ENCODE results near the gene SETD1A.
"Not testable (repeated sequence)": the region's sequence is repeated elsewhere in the genome, so short reads cannot be mapped to it uniquely, and the experiment has no call there.

SETD1A gene

DNA sequence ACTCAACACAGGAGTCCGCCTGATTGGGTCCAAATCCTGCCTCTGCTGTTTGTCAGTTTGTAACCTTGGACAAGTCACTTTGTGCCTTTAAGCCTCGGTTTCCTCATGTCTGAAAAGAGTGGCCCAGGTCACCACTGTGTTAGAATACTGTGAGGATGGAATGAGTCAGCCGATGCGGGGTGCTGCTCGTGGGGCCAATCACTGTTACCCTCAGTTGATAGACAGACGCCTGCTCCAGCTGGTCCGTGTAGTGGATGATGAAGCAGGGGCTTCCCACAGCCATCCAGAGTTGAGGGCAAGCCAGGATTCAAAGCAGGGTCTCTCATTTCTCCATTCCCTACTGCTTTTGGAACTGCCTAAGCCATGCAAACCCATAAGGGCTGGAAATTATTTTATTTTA lies 28.4 kb upstream of the SETD1A start:
- no peak for DNase-seq (ENCODE audit: low spot score)

DNA sequence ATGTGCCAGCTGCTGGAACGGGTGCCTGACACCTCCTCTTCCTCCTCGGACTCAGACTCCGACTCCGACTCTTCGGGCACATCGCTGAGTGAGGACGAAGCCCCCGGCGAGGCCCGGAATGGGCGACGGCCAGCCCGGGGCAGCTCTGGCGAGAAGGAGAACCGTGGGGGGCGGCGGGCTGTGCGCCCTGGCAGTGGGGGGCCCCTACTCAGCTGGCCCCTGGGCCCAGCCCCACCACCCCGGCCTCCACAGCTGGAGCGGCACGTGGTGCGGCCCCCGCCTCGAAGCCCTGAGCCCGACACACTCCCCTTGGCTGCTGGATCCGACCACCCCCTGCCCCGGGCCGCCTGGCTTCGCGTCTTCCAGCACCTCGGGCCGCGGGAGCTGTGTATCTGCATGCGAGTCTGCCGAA lies 27.4 kb upstream of the SETD1A start:
- no peak for DNase-seq (ENCODE audit: low spot score)

DNA sequence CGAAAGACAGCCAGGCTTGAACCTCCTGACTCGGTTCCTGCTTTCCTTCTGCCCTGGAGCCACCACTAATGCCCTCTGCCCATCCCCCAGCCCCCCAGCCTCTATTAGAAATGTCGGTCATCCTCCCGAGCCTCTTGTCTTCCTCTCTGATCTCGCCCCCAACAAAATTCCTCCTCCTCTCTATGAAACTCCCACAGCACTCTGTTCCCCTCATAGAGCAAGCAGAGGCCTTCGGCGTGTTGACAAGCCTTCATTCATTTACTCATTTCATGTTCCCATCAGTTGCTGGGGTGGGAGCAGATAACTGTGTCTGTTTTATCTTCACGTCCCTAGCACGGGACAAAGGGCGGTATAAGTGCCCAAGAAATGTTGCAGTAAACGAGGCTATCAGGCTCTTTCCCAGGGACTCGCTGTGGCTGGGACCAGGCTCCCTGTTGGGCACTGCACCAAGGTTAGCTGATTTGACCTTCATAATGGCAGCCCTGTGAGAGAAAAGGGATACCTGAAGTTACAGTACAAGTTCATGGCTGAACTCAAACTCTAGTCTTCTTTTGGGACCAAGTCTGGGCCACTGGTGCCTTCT lies 26.4 kb upstream of the SETD1A start:
- DNase-seq (ENCODE audit: low spot score) = no peak

DNA sequence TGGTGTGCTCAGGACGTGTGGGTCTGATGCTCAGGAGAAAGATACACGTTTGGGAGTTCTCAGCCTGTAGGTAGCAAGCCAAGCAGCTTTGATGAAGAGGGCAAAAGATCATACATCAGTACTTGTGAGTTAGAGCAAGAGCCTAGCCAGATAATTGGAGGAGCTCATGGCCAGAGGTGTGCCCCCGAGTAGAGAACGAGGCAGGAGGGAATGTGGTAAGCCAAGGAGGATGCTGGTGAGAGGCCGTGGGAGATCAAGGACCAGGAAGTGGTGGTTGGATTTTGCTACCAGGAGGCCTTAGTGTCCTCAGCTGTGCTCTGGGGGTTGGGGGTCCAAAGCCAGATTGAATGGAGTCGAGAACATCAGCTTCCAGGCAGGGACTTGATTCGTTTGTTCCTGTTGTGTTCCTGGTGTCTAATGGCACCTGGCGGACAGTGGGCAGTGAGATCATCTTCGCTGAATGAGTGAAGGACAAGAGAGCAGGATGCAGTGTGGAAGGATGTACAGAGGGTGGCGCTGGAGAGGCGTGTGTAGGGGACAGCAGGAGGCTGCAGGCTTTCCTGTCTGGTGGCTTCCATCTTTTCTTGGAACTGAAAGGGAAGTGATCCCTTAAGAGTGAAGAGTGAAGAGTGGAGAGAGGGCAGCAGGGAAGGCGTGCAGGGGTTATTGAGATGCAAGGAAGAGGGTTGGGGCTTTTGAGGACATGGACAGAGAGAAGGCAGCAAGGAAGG lies 22.6 kb upstream of the SETD1A start:
- DNase-seq (ENCODE audit: low spot score) = peak; percentile 76

DNA sequence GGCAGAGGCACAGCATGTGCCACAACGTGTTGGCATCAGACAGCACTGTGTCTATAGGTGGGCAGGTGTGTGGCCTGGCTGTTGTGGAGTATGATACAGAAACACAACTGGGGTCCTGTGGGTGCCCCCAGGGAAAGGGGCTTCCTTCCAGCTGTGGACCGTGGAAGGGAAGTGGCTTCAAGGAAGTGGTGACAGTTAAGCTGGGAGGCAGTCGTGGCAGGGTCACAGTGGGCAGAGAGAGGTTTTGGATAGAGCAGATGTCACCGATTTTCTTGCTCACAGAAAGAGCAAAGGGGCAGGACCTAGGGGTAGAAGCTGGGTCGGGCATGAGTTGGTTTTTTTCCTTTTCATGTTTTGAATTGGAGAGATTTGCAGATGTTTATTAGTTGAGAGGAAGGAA lies 19.9 kb upstream of the SETD1A start:
- DNase-seq (ENCODE audit: low spot score) = no peak

DNA sequence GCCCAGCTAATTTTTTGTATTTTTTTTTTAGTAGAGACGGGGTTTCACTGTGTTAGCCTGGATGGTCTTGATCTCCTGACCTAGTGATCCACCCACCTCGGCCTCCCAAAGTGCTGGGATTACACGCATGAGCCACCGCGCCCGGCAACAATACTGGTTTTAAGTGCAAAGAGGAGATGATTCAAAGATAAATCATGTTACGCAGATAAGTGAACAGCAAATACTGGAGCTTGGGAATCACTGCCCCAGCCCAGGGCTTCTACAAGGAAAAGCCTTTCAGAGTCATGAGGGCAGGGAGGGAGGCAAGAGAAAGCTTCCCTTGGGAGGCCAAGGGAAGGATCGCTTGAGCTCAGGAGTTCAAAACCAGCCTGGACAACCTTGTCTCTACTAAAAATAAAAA lies 18.0 kb upstream of the SETD1A start:
- not testable (repeated sequence) for DNase-seq (ENCODE audit: low spot score)

DNA sequence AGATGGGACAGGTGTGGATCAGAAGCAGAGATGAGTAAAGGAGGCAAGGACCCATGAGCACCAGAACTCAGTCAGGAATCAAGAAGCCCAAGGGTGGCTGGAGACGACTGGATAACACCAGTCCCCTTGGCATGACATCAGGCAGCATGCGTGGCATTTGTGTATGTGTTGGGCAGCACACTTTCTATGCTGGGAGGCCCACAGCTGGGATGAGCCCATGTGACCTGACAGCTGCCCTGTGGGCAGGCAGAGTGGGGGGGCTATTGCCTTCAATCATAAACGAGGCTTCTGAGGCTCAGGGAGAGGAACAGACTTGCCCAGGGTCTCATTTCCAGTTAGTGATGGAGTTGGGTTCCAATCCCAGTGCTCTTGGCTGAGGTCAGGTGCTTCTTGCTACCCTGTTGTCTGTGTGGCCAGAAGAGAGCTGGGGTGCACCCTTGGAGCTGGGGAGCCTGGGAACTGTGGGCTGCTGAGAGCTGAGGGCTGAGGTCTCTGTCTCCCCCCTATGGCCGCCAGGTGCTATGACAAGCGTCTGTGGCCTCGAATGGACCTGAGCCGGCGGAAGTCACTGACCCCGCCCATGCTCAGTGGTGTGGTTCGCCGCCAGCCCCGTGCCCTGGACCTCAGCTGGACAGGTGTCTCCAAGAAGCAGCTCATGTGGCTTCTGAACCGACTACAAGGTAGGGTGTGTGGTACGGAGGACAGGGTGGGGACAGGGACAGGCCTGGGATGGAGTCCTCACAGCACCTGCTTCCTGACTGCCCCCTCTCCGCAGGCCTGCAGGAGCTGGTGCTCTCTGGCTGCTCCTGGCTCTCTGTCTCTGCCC lies 15.7 kb upstream of the SETD1A start:
- DNase-seq (ENCODE audit: low spot score) = peak; percentile 83

DNA sequence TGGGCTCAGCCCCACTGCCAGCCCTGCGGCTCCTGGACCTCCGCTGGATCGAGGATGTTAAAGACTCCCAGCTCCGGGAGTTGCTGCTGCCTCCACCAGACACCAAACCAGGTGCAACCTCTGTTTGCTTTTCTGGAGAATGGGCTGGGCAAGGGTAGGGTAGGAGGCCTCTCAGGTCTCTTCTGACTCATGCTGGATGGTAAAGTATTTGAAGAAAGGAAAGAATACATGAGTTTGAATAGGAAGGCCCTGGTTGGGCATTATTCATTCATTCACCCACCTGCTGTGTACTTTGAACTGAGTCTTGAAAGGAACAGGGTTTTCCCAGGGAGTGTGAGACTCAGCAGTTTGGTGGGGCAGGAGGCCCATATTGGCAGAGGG lies 15.1 kb upstream of the SETD1A start:
- DNase-seq (ENCODE audit: low spot score) = no peak

DNA sequence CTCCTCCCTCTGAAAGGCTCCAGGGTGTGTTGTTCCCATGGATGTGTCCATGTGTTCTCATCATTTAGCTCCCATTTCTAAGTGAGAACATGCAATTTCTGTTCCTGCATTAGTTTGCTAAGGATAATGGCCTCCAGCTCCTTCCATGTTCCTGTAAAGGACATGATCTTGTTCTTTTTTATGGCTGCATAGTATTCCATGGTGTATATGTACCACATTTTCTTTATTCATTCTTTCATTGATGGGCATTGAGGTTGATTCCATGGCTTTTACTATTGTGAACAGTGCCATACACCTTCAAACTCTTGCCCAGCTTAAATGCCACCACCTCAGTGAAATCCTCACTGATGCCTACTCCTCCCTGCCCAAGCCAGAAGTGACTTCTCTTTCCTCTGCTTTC lies 13.2 kb upstream of the SETD1A start:
- DNase-seq (ENCODE audit: low spot score) = no peak

DNA sequence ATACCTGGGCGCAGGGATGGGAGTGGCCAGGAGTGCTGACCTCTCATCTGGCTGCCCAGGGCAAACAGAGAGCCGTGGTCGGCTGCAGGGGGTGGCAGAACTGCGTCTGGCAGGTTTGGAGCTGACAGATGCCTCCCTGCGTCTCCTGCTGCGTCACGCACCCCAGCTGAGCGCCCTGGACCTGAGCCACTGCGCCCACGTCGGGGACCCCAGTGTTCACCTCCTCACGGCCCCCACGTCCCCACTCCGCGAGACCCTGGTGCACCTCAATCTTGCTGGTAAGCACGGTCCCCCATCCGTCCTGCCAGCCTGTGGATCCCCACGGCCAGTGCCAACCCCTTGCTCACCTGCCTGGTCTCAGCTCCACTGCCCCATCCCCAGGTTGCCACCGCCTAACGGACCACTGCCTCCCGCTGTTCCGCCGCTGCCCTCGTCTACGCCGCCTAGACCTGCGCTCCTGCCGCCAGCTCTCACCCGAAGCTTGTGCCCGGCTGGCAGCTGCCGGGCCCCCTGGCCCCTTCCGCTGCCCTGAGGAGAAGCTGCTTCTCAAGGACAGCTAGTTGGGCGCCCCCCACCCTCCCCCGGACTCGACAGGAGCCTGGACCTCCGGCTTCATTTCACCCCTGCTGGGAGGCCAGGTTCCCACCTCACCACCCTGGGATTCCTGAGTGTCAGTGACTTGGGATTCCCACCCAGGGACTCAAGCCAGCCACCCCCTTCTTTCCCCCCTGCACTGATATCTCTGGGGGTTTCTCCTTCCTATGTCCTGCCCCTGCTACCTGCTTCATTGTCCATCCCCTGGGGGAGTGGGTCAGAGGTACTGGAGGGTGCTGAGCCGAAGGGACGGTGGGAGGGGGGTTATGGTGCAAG lies 10.6 kb upstream of the SETD1A start:
- DNase-seq (ENCODE audit: low spot score) = no peak

DNA sequence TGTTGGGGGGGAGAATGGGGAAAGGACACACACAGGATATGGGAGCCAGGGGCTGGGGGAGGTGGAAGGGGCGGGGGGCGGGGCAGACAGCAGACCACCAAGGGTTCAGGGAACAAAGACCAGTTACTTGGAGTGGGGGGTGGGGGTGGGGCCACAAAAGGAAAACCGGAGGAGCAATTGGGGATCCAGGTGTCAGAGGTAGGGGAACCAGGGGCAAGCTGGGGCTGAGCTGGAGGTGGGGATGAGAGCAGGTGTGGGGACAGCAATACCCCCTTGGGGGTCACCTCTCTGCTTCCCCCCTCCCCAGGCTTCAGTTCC lies 10.1 kb upstream of the SETD1A start:
- DNase-seq (ENCODE audit: low spot score) = no peak

DNA sequence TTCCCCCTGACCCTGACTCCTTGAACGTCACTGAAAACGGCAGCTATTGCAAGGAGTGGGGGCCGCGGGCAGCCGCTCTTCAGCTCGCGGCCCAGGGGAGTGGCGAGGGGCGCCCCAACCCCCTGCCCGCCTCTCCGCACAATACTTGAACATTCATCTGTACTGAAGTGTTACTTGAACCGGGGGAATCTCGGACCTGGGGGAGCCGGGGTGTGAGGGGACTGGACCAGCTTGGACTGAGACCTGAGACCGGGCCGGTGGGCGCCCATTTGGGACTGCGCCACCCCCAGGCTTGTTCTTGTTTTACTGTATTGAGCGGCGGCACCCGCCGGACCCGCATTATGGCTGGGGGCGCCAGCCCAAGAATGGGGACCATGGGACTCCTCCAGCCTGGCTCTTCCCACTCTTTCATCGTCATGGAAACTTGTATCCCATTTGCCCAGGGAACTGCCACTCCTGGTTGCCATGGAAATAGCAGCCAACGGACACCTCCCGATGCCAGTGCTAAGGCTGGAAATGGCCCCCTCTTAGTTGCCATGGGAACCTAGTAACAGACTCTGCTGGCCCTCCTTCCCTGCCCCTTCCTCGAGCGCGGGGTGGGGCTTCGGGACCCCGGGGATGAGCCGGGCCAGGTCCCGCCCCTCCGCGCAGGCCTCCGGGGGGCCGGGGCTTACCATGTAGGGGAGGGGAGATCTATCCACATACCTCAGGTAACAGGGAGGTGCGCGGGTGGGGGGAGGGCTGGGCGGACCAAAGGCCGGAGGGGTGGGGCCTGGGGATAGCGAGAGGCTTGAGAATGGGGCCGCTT lies 9.5 kb upstream of the SETD1A start:
- DNase-seq (ENCODE audit: low spot score) = no peak

DNA sequence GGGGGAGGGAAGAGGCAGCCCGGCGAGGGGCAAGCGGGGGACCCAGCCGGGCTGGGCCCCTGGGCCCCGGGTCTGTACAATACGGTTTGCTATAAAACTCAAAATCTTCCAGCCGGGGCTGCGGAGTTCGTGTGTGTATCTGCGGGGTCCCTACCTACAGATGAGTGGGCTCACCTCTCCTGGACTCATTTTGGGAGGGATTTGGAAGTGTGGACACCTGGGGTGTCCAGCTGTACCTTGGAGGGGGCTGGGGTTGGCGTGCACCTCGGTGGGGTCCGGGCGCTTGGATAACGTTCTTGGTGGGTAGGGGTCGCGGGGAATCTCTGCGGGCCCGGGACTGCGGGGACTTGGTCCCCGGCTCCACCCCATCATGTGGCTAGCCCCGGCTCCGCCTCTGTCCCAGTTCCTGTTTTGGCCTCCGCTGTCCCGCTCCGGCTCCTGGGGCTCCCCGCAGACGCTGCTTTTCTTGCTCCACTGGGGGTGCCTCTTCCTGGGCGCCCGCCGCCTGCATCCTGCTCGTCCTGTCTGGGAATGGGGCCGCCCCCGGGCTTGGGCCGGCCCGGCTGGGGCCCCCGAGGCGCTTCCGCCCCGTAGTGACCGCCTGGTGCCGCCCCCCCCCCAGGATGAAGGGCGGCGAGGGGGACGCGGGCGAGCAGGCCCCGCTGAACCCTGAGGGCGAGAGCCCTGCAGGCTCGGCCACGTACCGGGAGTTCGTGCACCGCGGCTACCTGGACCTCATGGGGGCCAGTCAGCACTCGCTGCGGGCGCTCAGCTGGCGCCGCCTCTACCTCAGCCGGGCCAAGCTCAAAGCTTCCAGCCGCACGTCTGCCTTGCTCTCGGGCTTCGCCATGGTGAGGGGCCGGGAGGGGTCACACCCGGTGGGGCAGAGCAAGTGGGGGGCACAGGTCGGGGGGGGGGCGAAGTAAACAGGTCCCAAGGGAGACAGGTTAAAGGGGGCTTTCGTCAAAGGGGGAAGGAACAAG lies 8.6 kb upstream of the SETD1A start, which contains the start of gene ORAI3:
Gene ORAI3, plus strand, starts transcription at position 402 of the 983 bp plus-strand sequence. Its CDS starts 222 bp downstream, at position 624.
- DNase-seq (ENCODE audit: low spot score) = no peak

DNA sequence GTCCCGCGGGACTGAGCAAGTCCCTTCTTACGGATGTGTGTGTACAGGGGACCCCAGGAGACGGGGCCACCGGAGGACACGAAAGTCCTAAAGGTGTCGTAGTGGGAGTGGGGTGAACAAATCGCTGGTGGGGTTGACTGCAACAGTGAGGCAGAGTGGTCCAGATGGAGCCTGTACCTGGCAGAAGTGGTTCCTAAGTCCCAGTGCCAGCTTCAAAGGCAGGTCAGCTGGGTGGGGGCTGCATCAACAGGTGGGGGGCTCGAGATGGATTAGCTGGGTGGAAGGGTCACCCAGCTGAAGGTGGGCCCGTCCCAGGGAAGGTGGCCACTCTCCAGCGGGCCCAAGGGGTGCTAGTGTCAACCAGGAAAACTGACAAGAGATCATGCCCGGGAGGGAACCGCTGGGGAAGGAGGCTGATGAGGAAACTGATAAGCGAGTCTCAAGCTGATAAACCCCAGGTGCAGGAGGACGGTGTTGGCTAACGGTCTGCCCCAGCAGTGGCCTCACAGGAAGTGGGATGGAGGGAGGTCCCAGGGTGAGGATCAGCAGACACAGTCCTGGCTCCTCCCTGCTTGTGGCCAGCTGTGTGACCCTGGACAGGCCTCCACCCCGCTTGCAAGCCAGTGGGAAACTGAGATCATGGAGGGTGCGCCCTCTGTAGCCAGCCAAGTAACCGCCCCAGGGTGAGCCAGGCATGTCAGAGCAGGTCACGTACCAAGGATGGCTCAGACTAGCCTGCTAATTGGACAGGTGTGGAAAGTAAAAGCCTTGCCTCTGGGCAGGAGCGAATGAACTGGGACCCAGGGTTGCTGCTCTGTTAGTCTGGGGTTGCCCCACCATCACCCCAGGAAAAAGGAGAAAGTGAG lies 7.7 kb upstream of the SETD1A start:
- DNase-seq (ENCODE audit: low spot score) = peak; percentile 71

DNA sequence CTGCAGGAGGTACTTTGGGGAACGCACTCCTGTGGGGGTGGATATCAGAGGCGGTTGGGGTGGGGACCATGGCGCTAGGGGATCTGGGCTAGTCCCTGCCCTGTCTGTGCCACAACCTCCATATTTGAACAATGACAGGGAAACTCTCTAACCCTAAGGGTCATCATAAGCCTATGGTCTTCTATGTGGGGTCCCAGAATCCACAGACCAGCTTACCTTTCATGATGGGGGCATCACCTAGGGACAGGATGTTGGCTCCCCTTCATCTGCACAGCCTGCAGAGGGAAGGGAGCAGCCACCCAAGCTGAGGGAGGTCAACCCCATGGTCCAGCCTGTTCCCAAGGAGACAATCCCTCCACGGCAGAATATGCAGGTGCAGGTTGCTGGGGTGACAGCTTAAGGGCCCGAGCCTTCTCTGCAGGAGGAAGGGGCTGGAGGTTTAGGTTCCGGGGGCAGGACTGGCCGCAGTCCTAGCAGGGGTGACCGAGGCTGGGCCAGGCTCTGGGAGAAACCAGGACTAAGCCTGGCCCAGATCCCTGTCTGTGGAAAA lies 7.0 kb upstream of the SETD1A start:
- no peak for DNase-seq (ENCODE audit: low spot score)

DNA sequence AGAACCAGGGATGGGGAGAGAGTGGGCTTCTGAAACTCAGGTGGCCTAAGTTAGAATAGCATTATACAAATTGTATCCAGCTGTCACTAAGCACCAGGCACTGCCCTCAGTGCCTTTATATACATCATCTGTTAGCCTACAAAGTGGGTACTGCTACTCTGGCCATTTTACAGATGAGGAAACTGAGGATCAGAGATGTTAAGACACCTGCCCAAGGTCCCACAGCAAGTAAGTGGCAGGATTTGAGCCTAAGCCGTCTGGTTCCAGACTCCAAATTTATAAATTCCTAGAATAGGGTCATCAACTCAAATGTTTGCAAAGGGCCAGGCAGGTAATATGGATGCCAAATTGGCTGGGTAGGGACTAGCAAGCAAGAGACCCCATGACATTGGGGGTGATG lies 6.4 kb upstream of the SETD1A start:
- DNase-seq (ENCODE audit: low spot score) = no peak

DNA sequence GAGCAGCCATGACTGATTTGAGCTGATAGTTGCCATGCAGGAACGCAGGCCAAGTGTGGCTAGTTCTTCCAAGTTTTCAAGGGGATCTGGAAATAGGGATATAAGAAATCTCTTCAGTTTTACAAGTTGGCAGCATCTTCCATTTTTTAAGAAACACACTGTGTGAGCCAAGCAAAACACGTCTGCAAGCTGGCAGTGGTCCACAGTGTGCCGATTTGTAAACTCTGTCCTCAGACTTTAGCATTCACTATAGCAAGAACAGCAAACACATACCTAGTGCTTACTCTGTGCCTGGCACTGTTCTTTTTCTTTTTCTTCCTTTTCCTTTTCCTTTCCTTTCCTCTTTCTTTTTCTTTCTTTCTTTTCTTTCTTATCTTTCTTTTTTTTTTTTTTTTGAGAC lies 5.8 kb upstream of the SETD1A start:
- DNase-seq (ENCODE audit: low spot score) = no peak

DNA sequence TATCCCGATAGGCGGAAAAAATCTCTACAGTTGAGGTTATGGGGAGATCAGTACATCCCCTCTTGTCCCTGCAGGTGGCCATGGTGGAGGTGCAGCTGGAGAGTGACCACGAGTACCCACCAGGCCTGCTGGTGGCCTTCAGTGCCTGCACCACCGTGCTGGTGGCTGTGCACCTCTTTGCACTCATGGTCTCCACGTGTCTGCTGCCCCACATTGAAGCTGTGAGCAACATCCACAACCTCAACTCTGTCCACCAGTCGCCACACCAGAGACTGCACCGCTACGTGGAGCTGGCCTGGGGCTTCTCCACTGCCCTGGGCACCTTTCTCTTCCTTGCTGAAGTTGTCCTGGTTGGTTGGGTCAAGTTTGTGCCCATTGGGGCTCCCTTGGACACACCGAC lies 4.4 kb upstream of the SETD1A start:
- DNase-seq (ENCODE audit: low spot score) = no peak

Data from HuH-7 (cell line).